HepG2 (cell line): ENCODE measurements around the gene SLC2A11. TPM values are rescaled to one million over a fixed set of nuclear protein-coding genes. Genes with fewer than 3 reads are reported as not detected.
A peak's percentile ranks its signal among the peaks of the same experiment; 100 is the strongest.

Experiments
- AGO2 ChIP-seq: fragments of 200-400 bp; formaldehyde crosslinking; optimal IDR thresholded peaks from 2 replicates; pipeline ENCODE3; 2017; ENCODE audit warnings: mild to moderate bottlenecking, low read depth, low read length, moderate library complexity
- AKAP8 ChIP-seq: sonication (generic); formaldehyde crosslinking; IDR thresholded peaks from 2 replicates; pipeline ENCODE4 v1.5.1; 2020; ENCODE audit warnings: mild to moderate bottlenecking, missing genetic modification reagents
- BORCS8-MEF2B ChIP-seq: sonication (generic); formaldehyde crosslinking; IDR thresholded peaks from 2 replicates; pipeline ENCODE4 v1.8.0; 2022; ENCODE audit warnings: mild to moderate bottlenecking, missing genetic modification reagents
- KDM2A ChIP-seq: sonication (generic); formaldehyde crosslinking; IDR thresholded peaks from 2 replicates; pipeline ENCODE4 v1.4.0; 2020; ENCODE audit warnings: low read depth, missing genetic modification reagents, borderline replicate concordance
- NFIC ChIP-seq: IDR thresholded peaks from 2 replicates; pipeline ENCODE4 v1.6.1; 2012; ENCODE audit warnings: mild to moderate bottlenecking, low read length, inconsistent platforms
- POLR2A ChIP-seq, 2 experiments: IDR thresholded peaks; 2 replicates each; pipeline ENCODE4 v1.6.1; 2011; ENCODE audit warnings: low read depth in 2 of 2, low read length in 2 of 2, mild to moderate bottlenecking in 1 of 2, moderate library complexity in 1 of 2; ENCODE audit not compliant: insufficient read depth in 1 of 2
- POLR2AphosphoS2 ChIP-seq: IDR thresholded peaks from 2 replicates; pipeline ENCODE4 v1.6.1; 2011; ENCODE audit warnings: low read depth, low read length, improper control_type of control experiment
- POLR2G ChIP-seq: fragments of 200-400 bp; formaldehyde crosslinking; IDR thresholded peaks from 2 replicates; pipeline ENCODE4 v1.6.1; 2018; ENCODE audit warnings: mild to moderate bottlenecking, low read depth, low read length, moderate library complexity
- RBM22 ChIP-seq: fragments of 200-400 bp; formaldehyde crosslinking; optimal IDR thresholded peaks from 2 replicates; pipeline ENCODE3; 2017; ENCODE audit warnings: mild to moderate bottlenecking, low read length, moderate library complexity
- STAT5B ChIP-seq: sonication (generic); formaldehyde crosslinking; IDR thresholded peaks from 2 replicates; pipeline ENCODE4 v1.4.0; 2020; ENCODE audit warnings: missing genetic modification reagents
- TBX2 ChIP-seq: sonication (generic); formaldehyde crosslinking; IDR thresholded peaks from 2 replicates; pipeline ENCODE4 v1.5.0; 2020; ENCODE audit warnings: missing genetic modification reagents, mild to moderate bottlenecking, borderline replicate concordance
- ZBED4 ChIP-seq: sonication (generic); formaldehyde crosslinking; IDR thresholded peaks from 2 replicates; pipeline ENCODE4 v1.4.0; 2020; ENCODE audit warnings: missing genetic modification reagents, borderline replicate concordance
- ZFX ChIP-seq: sonication (generic); formaldehyde crosslinking; IDR thresholded peaks from 2 replicates; pipeline ENCODE4 v1.4.0; 2020; ENCODE audit warnings: mild to moderate bottlenecking, low read depth, missing genetic modification reagents, moderate library complexity
- ZNF17 ChIP-seq: sonication (generic); formaldehyde crosslinking; IDR thresholded peaks from 2 replicates; pipeline ENCODE4 v1.5.0; 2020; ENCODE audit warnings: mild to moderate bottlenecking, missing genetic modification reagents
- ZNF687 ChIP-seq: sonication (generic); formaldehyde crosslinking; IDR thresholded peaks from 2 replicates; pipeline ENCODE4 v1.5.1; 2020; ENCODE audit warnings: mild to moderate bottlenecking, missing genetic modification reagents, moderate library complexity
- polyA plus RNA-seq, 8 experiments: library from polyadenylated mRNA; depleted of rRNA in 3 of 8; stranded (reverse) in 7 of 8; unstranded in 1 of 8; fragments of >200 nt; fragmentation: Illumina TruSeq in 4 of 8; extraction: Trizol in 4 of 8; gene quantifications; 2 replicates each; pipeline versions ENCODE4 v1.2.1 to v1.2.3, GENCODE V29; 2011 to 2016; ENCODE audit warnings: low read depth in 4 of 8, missing spikeins in 1 of 8, mixed read lengths in 1 of 8; ENCODE audit not compliant: insufficient read depth in 1 of 8
- total RNA-seq, 5 experiments: library from RNA; depleted of rRNA; stranded (reverse); fragments of >200 nt; fragmentation: Illumina TruSeq; extraction: Trizol; gene quantifications; 2 replicates each; pipeline ENCODE4 v1.2.3, GENCODE V29; 2016; ENCODE audit warnings: low read depth in 1 of 5

The SLC2A11 gene
- total and polyA plus RNA-seq, 2 of the 13 experiments (the other 11 are each of a cell fraction or from before 2014, with no cell fraction given) = 15.2 to 15.4 TPM

DNA sequence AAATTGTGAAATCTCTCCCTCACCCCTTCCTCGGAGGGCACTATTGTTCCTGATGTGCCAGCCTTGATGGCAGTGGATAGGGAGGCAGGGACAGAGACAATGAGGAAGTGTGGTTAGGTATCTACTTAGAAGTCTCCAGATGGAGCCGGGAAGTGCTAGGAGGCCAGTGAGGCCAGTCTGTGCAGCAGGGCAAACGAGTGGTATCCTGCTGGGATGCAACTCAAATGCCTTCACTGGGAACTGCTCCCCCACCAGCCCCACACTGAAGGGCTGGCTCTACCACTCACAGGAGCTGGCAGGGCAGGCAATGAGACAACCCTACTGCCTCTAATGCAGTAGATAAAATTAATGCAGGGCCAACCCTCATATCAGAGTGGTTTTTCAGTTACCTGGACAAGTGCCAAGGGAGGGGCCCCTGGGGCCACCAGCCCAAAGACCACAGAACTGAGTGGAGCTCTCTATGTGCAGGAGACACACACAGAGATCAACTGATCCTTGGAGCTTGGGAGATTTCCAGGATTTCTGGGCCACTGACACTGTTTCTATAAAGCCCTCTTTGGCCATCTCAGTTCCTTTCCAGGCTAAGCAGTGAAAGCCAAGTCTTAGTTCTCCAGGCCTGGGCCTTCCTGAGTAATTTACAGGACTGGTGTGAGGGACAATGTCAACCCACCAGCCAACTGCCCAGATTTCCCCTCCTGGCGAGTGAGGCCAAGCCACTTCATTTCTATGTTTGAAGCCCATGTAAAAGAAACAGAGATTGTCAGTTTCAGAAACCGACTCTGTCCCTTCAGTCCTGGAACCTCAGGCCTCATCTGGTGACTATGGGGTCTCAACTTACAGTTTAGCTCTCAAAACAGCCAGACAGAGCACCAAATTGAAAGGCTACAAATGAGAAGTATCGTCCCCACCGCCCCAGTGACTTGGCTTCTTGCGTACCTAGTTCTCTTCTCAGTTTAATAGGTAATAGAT is 40.6 kb downstream of the SLC2A11 start (continued):
- TF ChIP-seq ZNF687 = 0 out of 2 replicates have a peak, but pooled peaks have one; percentile 25
- TF ChIP-seq POLR2G = peak; percentile 62
- no peak for TF ChIP-seq ZNF17
- peak; percentile 40; the same call in 1 of the 2 replicates for TF ChIP-seq KDM2A (CRISPR knock-in tag)
- TF ChIP-seq AKAP8 (CRISPR knock-in tag) = peak; percentile 88
- peak; percentile 95 for TF ChIP-seq RBM22
- TF ChIP-seq ZBED4 (CRISPR knock-in tag) = no peak
- TF ChIP-seq POLR2A (IDR thresholded peaks at IDR 0.05; ENCODE audit: insufficient read depth in 1 of 2, low read depth in 2 of 2, low read length in 2 of 2) = peak; percentile 24 to 43; a peak in 2 of 4 replicates
- TF ChIP-seq AGO2 = peak; percentile 54
- TF ChIP-seq NFIC = no peak
- peak; percentile 46; the same call in 1 of the 2 replicates for TF ChIP-seq POLR2AphosphoS2
- peak; percentile 11; the same call in 1 of the 2 replicates for TF ChIP-seq ZFX (CRISPR knock-in tag)
- no peak for TF ChIP-seq BORCS8-MEF2B (CRISPR knock-in tag)
- TF ChIP-seq STAT5B (CRISPR knock-in tag) = no peak
- TF ChIP-seq TBX2 = no peak
